NCI-H2196 (cell line): ENCODE results near the gene FKBP8.
"Not testable (repeated sequence)": the region's sequence is repeated elsewhere in the genome, so short reads cannot be mapped to it uniquely, and the experiment has no call there.

Experiments
- DNase-seq: peaks from one replicate; lab custom pipeline; 2025; ENCODE audit not compliant: unreplicated experiment; lab: John Stamatoyannopoulos, UW

The FKBP8 gene

GRCh38 chr19:18559685-18560084, 16.3 kb upstream of the FKBP8 start:
- no peak for DNase-seq

DNA sequence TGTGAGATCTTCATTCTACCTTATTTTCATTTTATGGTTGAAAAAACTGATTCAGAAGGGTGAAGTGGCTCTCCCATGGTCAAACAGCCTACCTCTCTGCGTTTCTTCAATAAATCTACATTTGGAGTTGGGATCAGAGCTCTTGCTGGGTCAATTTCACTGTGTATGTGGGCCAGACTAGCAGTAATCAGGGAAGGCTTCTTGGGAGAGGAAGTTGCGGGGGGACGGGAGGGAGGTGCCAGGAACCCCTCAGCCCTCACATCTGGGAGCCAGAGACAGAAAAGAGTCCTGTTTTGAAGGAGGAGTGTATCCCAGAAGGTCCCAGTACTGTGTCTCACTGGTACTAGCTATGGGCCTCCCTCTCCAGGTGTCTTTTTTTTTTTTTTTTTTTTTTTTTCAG, 15.2 kb upstream of the FKBP8 start:
- DNase-seq = no peak

DNA sequence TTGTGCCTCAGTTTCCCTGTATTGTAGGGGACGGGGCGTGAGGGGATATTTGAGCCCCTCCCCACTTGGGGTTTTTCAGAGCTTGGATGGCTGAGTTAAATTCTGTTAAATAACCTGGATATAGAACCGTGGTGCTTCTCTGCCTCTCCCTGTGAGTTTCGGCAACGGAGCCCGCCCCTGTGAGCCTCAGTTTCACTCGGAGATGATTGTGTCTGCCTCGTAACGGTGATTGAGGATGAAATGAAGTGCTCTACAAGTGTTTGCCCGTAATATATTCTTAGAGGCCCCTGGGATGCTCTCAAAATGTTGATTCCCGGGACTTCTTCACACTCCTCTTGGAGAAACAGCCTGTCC, 14.8 kb upstream of the FKBP8 start:
- DNase-seq = no peak

- DNase-seq = peak; percentile 95
These were observed 14.2 kb upstream of the FKBP8 start, which contains the start of gene KXD1 for GRCh38 chr19:18557411-18558201. Gene KXD1, plus strand, starts transcription at chr19:18557870. Its CDS starts 4,187 bp downstream, at chr19:18562057.

DNA sequence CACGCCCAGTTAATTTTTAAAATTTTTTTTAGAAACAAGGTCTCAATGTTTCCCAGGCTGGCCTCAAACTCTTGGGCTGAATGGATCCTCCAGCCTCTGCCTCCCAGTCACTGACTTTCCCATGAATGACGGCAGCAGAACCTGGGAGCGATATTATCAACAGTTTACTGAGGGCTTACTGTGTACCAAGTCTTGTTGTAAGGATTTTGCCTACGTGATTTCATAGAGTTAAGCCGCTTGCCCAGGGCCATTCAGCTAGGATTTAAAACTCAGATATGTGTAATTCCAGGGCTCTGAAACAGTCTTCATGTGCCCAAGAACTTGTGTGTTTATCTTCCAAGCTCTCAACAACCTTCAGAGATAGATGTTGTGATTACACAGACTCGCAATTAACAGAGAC, 8.3 kb upstream of the FKBP8 start:
- no peak for DNase-seq

GRCh38 chr19:18543814-18544475, 572 bp upstream of the FKBP8 start:
- peak; percentile 68 for DNase-seq

DNA sequence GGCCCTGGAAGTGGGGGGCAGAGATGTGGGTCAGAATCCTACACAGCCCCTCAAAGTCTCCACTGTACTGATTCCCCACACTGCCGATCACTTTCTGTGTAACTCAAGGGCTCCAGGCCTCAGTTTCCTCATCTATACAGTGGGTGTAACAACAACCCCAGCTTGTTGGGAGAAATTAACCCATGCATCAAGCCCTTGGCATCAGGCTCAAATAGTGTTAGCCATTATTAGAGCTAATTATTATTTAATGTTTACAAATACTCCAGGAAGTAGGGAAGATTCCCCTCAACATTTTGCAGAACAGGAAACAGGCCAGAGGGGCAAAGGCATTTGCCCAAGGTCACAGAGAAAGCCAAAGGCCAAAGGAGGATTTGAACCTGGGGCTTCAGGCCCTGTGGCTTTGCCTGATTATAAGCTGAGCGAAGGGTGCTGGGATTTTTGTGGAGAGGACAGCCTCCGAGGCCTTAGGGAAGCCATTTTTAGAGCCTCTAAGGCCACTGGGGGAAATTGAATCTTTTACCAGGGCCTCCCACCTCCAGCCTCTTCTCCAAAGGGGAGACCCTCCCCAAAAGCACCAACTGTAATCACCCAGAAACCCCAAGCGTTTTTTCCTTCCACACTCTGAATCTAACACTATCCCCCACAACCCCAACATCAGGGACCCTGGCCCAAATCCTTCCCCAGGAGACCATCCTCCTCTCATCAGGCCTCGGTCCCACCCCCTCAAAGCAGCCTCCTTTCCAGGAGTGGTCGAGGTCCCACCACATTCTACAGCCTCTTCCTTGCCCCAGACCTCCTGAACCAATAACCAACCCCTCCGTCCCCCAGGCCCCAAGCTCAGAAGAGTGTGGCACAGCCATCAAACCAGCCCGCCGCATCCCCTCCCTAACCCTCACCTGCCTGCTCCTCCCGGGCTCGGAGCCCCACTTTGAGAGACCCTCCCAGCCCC, 1.1 kb downstream of the FKBP8 start:
- no peak for DNase-seq

DNA sequence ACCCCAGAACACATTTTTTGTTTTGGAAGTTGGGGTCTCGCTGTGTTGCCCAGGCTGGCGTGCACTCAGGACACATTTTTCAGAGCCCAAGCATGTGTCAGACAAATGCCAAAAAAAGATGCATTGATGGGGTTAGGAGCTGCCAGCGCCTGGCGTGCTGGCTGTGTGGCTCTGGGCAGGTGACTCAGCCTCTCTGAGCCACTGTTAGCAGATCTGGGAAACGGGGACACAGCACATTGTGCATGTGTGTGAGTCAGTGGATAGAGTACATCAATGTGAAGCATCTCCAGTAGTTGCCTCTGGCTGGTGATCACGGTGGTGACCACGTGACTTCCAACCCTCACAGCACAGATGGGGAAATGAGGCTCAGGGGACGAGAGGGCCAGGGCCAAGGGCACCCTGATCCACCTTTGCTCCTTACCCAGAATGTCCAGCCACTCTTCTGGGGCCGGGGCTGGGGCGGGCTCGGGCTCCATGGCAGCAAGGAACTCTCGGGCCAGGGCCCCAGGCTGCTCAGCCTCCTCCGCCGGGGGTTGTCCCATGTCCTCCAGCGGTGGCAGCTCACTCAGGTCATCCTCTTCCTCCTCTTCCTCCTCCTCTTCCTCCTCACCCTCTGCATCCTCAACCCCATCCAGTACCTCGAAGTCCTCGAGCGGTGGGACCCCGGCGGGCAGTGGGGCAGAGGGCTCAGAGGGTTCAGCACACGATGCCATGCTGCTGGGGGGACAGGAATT, 1.9 kb downstream of the FKBP8 start:
- no peak for DNase-seq

GRCh38 chr19:18540200-18540599, 3.2 kb downstream of the FKBP8 start:
- DNase-seq = not testable (repeated sequence)

DNA sequence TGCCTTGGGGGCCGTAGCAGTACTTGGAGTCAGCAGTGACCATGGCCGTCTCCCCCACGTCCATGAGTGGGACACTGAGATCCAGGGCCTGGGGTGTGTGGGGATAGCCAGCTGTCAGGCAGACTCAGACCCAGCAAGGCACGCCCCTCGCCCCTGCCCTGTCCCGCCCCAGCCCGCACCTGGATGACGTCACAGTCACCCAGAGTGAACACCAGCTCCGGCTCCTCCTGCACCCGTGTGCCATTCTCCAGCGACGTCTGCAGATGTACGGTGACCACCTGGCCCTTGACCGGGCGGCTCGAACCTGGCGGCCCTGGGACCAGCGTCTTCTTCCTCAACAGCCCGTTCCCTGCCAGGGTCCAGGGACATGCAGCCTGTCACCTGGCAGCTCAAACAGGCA, 4.0 kb downstream of the FKBP8 start:
- DNase-seq = no peak

DNA sequence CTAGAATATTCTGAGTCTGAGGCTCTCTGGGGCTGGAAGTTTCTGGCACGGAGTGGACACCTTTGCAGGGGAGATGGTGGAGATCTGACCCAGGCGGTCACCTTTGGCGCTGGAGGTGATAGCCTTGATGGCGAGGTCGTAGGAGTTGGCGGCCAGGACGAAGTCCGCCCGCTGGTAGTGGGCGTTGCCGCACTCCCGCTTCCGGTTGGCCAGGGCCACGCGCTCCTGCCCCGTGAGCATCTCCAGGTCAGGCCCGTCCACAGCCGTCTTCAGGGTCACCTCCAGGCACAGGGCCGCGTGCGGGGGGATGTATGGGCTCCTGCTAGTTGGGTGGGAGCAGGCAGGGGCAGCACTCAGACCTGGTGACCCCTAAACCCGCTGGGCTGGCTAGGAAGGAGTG, 5.3 kb downstream of the FKBP8 start:
- no peak for DNase-seq

- no peak for DNase-seq
These were observed 5.9 kb downstream of the FKBP8 start for GRCh38 chr19:18537431-18537830.

DNA sequence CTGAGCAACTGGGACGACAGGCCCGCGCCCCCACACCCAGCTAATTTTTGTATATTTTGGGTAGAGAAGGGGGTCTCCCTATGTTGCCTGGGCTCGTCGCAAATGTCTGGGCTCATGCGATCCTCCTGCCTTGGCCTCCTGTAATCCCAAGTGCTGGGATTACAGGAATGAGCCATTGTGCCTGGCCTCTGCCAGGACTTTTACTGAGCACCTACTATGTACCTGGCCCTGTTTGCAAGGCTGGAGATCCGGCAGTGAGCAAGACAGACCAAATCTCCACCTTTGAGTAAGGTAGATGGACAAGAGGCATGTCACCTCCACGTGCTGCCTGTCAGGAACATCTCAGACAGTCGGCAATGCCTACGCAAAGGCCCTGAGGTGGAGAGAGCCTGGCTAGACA, 6.9 kb downstream of the FKBP8 start:
- DNase-seq = no peak

DNA sequence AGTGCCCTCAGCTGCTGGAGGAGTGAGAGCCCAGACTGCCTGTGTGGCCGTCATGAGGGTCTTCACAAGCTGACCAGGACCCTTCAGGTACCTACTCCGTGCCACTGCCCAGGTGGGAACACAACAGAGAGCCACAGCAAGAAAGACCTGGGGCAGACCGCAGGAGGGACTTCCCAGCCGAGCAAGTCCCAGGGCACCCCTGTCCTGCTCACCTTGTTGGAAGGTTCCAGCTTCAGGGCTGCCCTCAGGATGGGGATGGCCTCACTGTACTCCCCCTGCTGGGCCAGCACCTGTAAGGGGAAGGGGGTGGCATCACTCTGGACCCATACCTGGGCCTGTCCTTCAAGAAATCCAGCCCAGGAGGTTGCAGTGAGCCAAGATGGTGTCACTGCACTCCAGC, 10.3 kb downstream of the FKBP8 start:
- DNase-seq = no peak

GRCh38 chr19:18532168-18532890, 11.0 kb downstream of the FKBP8 start:
- no peak for DNase-seq

DNA sequence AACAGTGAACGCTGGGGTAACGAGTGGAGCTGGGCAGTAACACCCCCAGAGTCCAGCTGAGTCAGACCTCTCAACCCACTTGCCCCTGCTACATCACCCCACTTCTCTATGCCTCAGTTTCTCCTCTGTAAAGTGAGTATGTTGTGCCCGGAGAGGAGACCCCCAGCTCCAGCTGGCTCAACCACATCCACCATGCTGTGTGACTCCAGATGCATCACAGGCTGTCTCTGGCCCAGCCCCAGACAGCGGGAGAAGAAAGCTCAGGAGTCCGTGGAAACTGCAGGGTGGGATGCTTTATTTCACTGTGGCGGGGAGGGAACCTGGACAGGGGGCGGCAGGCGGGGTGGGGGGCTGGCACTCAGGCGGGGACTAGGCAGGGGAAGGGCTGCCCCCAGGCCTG, 11.9 kb downstream of the FKBP8 start:
- DNase-seq = no peak

GRCh38 chr19:18529782-18530181, 13.6 kb downstream of the FKBP8 start:
- no peak for DNase-seq

GRCh38 chr19:18526316-18526715, 17.1 kb downstream of the FKBP8 start:
- no peak for DNase-seq

- no peak for DNase-seq
These were observed 19.5 kb downstream of the FKBP8 start for GRCh38 chr19:18523841-18524240.

GRCh38 chr19:18522862-18523440, 20.4 kb downstream of the FKBP8 start:
- not testable (repeated sequence) for DNase-seq
